ENCODE measurements around the gene HELLS. TPM values are rescaled to one million over a fixed set of nuclear protein-coding genes. Genes with fewer than 3 reads are reported as not detected.

Gene HELLS
- total RNA-seq, 4 donors from 2014 or later = 6.0 to 9.5 (median 7.4) TPM

- DNase-seq (ENCODE audit: low spot score in 2 of 2) = no peak
- intact Hi-C loops (cut with DNase I; ENCODE audit: low total_unique reads) = no loop called here
- H3K4me3 ChIP-seq (ENCODE audit: low read depth, poor library complexity, severe bottlenecking) = no peak overlapping the region
- TF ChIP-seq POLR2A (IDR thresholded peaks at IDR 0.05) (no peak), CTCF (IDR thresholded peaks at IDR 0.05) (no peak)
- 20 to 29% methylated on average over 2 of the region's 2 CpGs for WGBS, 2 donors
Observed at GRCh38 chr10:94645285-94645684, 99.7 kb downstream of the HELLS start.

Other genes with a start within 250 kb of the HELLS start
- gene NOC3L, start 182.8 kb upstream of the HELLS start, total RNA-seq = 10 to 100 TPM in 2 of 4 donors, 1 to 10 TPM in 2; 8.7 to 14.2 (median 10.3) TPM
- 10 to 100 TPM; 16.3 to 19.1 (median 18.1) TPM for gene TBC1D12, start 143.2 kb upstream of the HELLS start, total RNA-seq
- gene CYP2C18, start 137.9 kb downstream of the HELLS start, total RNA-seq = 1 to 10 TPM; 2.7 to 6.8 (median 5.7) TPM
- 1 to 10 TPM in 1 of 4 donors, under 1 TPM in 3; 0.17 to 1.2 (median 0.50) TPM for gene CYP2C19, start 216.9 kb downstream of the HELLS start, total RNA-seq